ENCODE results near the gene TMEM190. TPM values are rescaled to one million over a fixed set of nuclear protein-coding genes. Genes with fewer than 3 reads are reported as not detected.

The TMEM190 gene
- total and polyA plus RNA-seq, 7 donors = 0.26 TPM; not detected in 6

GRCh38 chr19:55384131-55384919 is 7.7 kb downstream of the TMEM190 start, which contains the start of gene TMEM238:
Gene TMEM238, minus strand, starts transcription at chr19:55384292. Its CDS starts 33 bp downstream, at chr19:55384259.
- peaks cover 15 to 20% (median 17%) of the 10 kb centered on the region in 4 donors for H3K36me3 ChIP-seq
- intact Hi-C loops (cut with DNase I) = no loop called here
- TF ChIP-seq EP300 (IDR thresholded peaks at IDR 0.05) = no peak
- no peak for TF ChIP-seq CTCF (IDR thresholded peaks at IDR 0.05)
- TF ChIP-seq POLR2A (IDR thresholded peaks at IDR 0.05) = no peak
- no peak for TF ChIP-seq POLR2AphosphoS5 (IDR thresholded peaks at IDR 0.05)
- no peak for DNase-seq
- peak within 1 kb of the TSS; percentile 39 to 95 (median 83) for H3K4me3 ChIP-seq
- H3K9me3 ChIP-seq = no peaks in the 10 kb centered on the region
- WGBS, 2 donors = 5 to 9% methylated on average over 72 of the region's 72 CpGs
- peak within 1 kb of the TSS; percentile 94 to 97 (median 96) for H3K27ac ChIP-seq
- H3K4me1 ChIP-seq = peaks cover 0 to 53% (median 46%) of the 10 kb centered on the region in 4 donors
- H3K27me3 ChIP-seq = no peaks in the 10 kb centered on the region

GRCh38 chr19:55384920-55385723 is 8.5 kb downstream of the TMEM190 start:
- intact Hi-C loops (cut with DNase I) = loop anchor here (1.0 to 5.0 kb wide), 4 partner anchors 22 to 1518 kb away; partner anchors contain the start of genes BRSK1, HSPBP1, MYADM and UBE2S
- H3K4me1 ChIP-seq = peaks cover 0 to 59% (median 52%) of the 10 kb centered on the region in 4 donors
- peaks cover 15 to 28% (median 17%) of the 10 kb centered on the region in 4 donors for H3K36me3 ChIP-seq
- WGBS, 2 donors = 2 to 4% methylated on average over 34 of the region's 34 CpGs
- DNase-seq = peak; percentile 99
- H3K27ac ChIP-seq = peak overlapping the region; percentile 94 to 97 (median 96)
- TF ChIP-seq EP300 (IDR thresholded peaks at IDR 0.05) (no peak), POLR2A (IDR thresholded peaks at IDR 0.05) (peak in 1 of 2 donors; percentile 35), CTCF (IDR thresholded peaks at IDR 0.05) (no peak), POLR2AphosphoS5 (IDR thresholded peaks at IDR 0.05) (peak in 3 of 4 donors; percentile 2 to 41 (median 9))
- H3K27me3 ChIP-seq = no peaks in the 10 kb centered on the region
- no peaks in the 10 kb centered on the region for H3K9me3 ChIP-seq
- H3K4me3 ChIP-seq = peak overlapping the region; percentile 39 to 95 (median 83)

GRCh38 chr19:55385724-55386492 is 9.3 kb downstream of the TMEM190 start, which contains the start of gene RPL28:
Gene RPL28, plus strand, starts transcription at chr19:55385932. Its CDS starts 426 bp downstream, at chr19:55386358.
- TF ChIP-seq EP300 (IDR thresholded peaks at IDR 0.05) (no peak), CTCF (IDR thresholded peaks at IDR 0.05) (no peak), POLR2A (IDR thresholded peaks at IDR 0.05) (peak; percentile 99), POLR2AphosphoS5 (IDR thresholded peaks at IDR 0.05) (peak; percentile 99 to 100 (median 100))
- DNase-seq = peak; percentile 99
- Histone ChIP-seq H3K27ac (peak within 1 kb of the TSS; percentile 94 to 97 (median 96)), H3K9me3 (no peaks in the 10 kb centered on the region), H3K27me3 (no peaks in the 10 kb centered on the region), H3K4me1 (peaks cover 0 to 59% (median 54%) of the 10 kb centered on the region in 4 donors), H3K36me3 (peaks cover 15 to 33% (median 17%) of the 10 kb centered on the region in 4 donors), H3K4me3 (peak within 1 kb of the TSS; percentile 80 to 95 (median 88))
- intact Hi-C loops (cut with DNase I) = loop anchor here (1.0 to 5.0 kb wide), 4 partner anchors 21 to 1519 kb away; partner anchors contain the start of genes BRSK1, HSPBP1, MYADM and UBE2S
- 0 to 1% methylated on average over 68 of the region's 68 CpGs for WGBS, 2 donors

GRCh38 chr19:55386493-55386971 is 9.9 kb downstream of the TMEM190 start:
- Histone ChIP-seq H3K36me3 (peaks cover 15 to 33% (median 17%) of the 10 kb centered on the region in 4 donors), H3K4me3 (peak overlapping the region; percentile 80 to 95 (median 88)), H3K27ac (peak overlapping the region; percentile 94 to 97 (median 96)), H3K27me3 (no peaks in the 10 kb centered on the region), H3K4me1 (peaks cover 0 to 63% (median 54%) of the 10 kb centered on the region in 4 donors), H3K9me3 (no peaks in the 10 kb centered on the region)
- TF ChIP-seq POLR2A (IDR thresholded peaks at IDR 0.05) = no peak
- TF ChIP-seq POLR2AphosphoS5 (IDR thresholded peaks at IDR 0.05) = no peak
- TF ChIP-seq EP300 (IDR thresholded peaks at IDR 0.05) = no peak
- TF ChIP-seq CTCF (IDR thresholded peaks at IDR 0.05) = no peak
- intact Hi-C loops (cut with DNase I) = loop anchor here (5.0 kb wide), 2 partner anchors 104 to 1519 kb away; partner anchors contain the start of genes BRSK1, HSPBP1 and MYADM
- WGBS, 2 donors = 1 to 2% methylated on average over 33 of the region's 33 CpGs
- DNase-seq = no peak

Measured in sigmoid colon (tissue), 7 donors.